Measurements from ENCODE around the gene PPM1K. TPM values are rescaled to one million over a fixed set of nuclear protein-coding genes. Genes with fewer than 3 reads are reported as not detected.
"Not testable (repeated sequence)": the region's sequence is repeated elsewhere in the genome, so short reads cannot be mapped to it uniquely, and the experiment has no call there.

The PPM1K gene
- total RNA-seq, 4 donors from 2014 or later: 28.4 to 66.5 (median 46.2) TPM

DNA sequence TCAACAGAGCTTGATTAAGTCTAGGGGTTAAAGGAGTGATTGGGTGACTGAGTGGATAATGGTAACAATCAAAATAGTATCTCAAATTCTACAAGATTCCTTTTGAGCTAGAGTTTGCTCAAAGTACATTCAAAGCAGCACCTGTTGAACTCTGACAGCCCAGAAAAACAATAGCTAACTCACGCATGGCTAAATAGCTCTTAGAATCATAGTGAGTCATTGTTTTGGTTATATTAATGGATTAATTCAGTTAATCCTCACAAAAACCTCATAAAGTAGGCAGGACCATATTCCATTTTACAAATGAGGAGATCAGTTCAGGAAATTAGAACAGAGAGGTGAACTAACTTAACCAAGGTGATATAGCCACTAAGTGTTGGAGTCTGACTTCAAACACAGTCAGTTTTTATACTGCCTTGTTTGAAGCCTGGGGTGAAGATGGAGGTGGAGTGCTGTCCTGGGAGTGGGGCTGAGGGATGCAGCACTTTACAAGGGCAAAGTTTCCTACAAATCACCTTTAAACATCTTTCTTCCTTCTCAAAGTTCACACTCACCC is 35.9 kb upstream of the PPM1K start:
- no peak for DNase-seq
- 46 to 50% methylated on average over 1 of the region's 1 CpG for WGBS, 2 donors
- Histone ChIP-seq H3K27me3 (no peaks in the 10 kb centered on the region), H3K4me1 (peaks cover 9 to 10% of the 10 kb centered on the region in 2 donors), H3K4me3 (replicated peaks in 1 of 3) (no peak overlapping the region), H3K9me3 (no peaks in the 10 kb centered on the region), H3K27ac (peak overlapping the region in 1 of 3 donors; percentile 12), H3K36me3 (no peaks in the 10 kb centered on the region)
- intact Hi-C loops (cut with DNase I): no loop called here
- TF ChIP-seq POLR2A (IDR thresholded peaks at IDR 0.05): no peak
- no peak for TF ChIP-seq CTCF (IDR thresholded peaks at IDR 0.05)

GRCh38 chr4:88318751-88319350 is 34.5 kb upstream of the PPM1K start:
- intact Hi-C loops (cut with DNase I): no loop called here
- no peak for DNase-seq
- WGBS, 2 donors: 96 to 98% methylated on average over 3 of the region's 3 CpGs
- Histone ChIP-seq H3K9me3 (no peaks in the 10 kb centered on the region), H3K27ac (no peak overlapping the region), H3K4me1 (peaks cover 9 to 10% of the 10 kb centered on the region in 2 donors), H3K27me3 (no peaks in the 10 kb centered on the region), H3K36me3 (no peaks in the 10 kb centered on the region), H3K4me3 (replicated peaks in 1 of 3) (no peak overlapping the region)
- TF ChIP-seq CTCF (IDR thresholded peaks at IDR 0.05) (no peak), POLR2A (IDR thresholded peaks at IDR 0.05) (no peak)

DNA sequence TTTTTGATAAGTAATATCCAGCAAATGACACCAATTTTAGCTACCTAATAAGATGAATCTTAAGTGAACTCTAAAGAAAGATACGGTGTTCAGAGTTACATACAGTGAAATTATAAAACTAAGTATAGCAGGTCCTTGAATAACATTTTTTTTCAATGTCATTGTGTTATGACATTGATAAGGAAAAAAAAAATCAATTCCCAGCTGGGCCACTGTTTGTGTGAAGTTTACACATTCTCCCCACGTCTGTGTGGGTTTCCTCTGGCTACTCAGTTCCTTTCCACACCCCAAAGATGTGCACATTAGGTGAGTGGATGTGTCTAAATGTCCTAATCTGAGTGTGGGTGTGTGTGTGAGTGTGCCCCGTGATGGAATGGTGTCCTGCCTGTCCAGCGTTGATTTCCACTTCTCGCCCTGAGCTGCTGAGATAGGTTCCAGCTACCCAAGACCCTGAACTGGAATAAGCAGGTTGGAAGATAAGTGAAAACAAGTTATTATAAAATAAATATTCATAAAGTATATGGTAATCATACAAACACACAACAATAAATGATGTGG is 31.2 kb upstream of the PPM1K start:
- peaks cover 3 to 7% of the 10 kb centered on the region in 2 donors for H3K4me1 ChIP-seq
- no peaks in the 10 kb centered on the region for H3K36me3 ChIP-seq
- H3K27ac ChIP-seq: no peak overlapping the region
- DNase-seq: no peak
- H3K27me3 ChIP-seq: no peaks in the 10 kb centered on the region
- intact Hi-C loops (cut with DNase I): no loop called here
- H3K4me3 ChIP-seq (replicated peaks in 1 of 3): no peak overlapping the region
- TF ChIP-seq CTCF (IDR thresholded peaks at IDR 0.05) (no peak), POLR2A (IDR thresholded peaks at IDR 0.05) (no peak)
- 84 to 86% methylated on average over 5 of the region's 5 CpGs for WGBS, 2 donors
- H3K9me3 ChIP-seq: no peaks in the 10 kb centered on the region

GRCh38 chr4:88313088-88313624 is 28.8 kb upstream of the PPM1K start:
- DNase-seq; H3K36me3 ChIP-seq; H3K27ac ChIP-seq; intact Hi-C loops (cut with DNase I); H3K4me1 ChIP-seq; H3K27me3 ChIP-seq; H3K4me3 ChIP-seq (replicated peaks in 1 of 3); H3K9me3 ChIP-seq: not testable (repeated sequence)
- 91 to 100% methylated on average over 6 to 12 of the region's 23 CpGs for WGBS, 2 donors

DNA sequence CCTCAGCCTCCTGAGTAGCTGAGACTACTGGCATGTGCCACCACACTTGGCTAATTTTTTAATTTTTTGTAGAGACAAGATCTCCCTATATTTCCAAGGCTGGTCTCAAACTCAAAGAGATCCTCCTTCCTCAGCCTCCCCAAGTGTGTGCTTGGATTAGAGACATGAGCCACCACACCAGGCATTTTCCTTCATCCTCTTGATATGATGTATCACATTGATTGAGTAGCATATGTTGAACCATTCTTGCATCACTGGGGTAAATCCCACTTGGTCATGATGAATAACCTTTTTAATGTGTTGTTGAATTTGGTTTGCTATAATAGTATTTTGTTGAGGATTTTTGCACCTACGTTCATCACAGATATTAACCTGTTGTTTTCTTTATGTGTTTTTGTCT is 24.2 kb upstream of the PPM1K start:
- no peak overlapping the region for H3K4me3 ChIP-seq (replicated peaks in 1 of 3)
- H3K36me3 ChIP-seq: no peaks in the 10 kb centered on the region
- whole genome bisulfite sequencing, 2 donors: 83 to 86% methylated on average over 1 of the region's 1 CpG
- H3K27ac ChIP-seq: no peak overlapping the region
- no peak for DNase-seq
- H3K27me3 ChIP-seq: no peaks in the 10 kb centered on the region
- no peaks in the 10 kb centered on the region for H3K9me3 ChIP-seq
- TF ChIP-seq POLR2A (IDR thresholded peaks at IDR 0.05) (no peak), CTCF (IDR thresholded peaks at IDR 0.05) (no peak)
- intact Hi-C loops (cut with DNase I): no loop called here
- no peaks in the 10 kb centered on the region for H3K4me1 ChIP-seq
